Adrenal gland (tissue), 12 donors: ENCODE measurements around the gene MBNL1. TPM values are rescaled to one million over a fixed set of nuclear protein-coding genes. Genes with fewer than 3 reads are reported as not detected.

ENCODE experiments used
- DNase-seq, 7 donors: peaks; one replicate each; pipeline ENCODE4 v3.0.0-alpha.2; 2019 to 2020
- H3K27ac ChIP-seq, 5 donors: fragments of 200-600 bp; sonication (generic) in 4 of 5; 1 replicate in 3 of 5; 2 replicates in 2 of 5; pipeline versions ENCODE4 v1.5.1 to v1.8.0; 2016 to 2020; ENCODE audit warnings: mild to moderate bottlenecking in 1 of 5
- H3K27me3 ChIP-seq: fragments of 200-600 bp; 2 replicates; pipeline ENCODE4 v1.8.0; 2021
- H3K36me3 ChIP-seq, 2 donors: fragments of 200-600 bp; replicated peaks in 1 of 2; 1 replicate in 1 of 2; 2 replicates in 1 of 2; pipeline versions ENCODE4 v1.5.1 to v1.8.0; 2018 to 2022
- H3K4me1 ChIP-seq, 2 donors: fragments of 200-600 bp; replicated peaks in 1 of 2; 1 replicate in 1 of 2; 2 replicates in 1 of 2; pipeline versions ENCODE4 v1.5.1 to v1.8.0; 2018 to 2021
- H3K4me3 ChIP-seq, 4 donors: fragments of 200-600 bp; sonication (generic) in 3 of 4; one replicate each; pipeline ENCODE4 v1.5.1; 2016 to 2018
- H3K9me3 ChIP-seq, 3 donors: fragments of 200-600 bp; sonication (generic) in 1 of 3; replicated peaks in 1 of 3; 1 replicate in 2 of 3; 2 replicates in 1 of 3; pipeline versions ENCODE4 v1.5.1 to v1.8.0; 2016 to 2021
- CTCF ChIP-seq, 6 experiments: fragments of 450-650 bp in 4 of 6; fragments of 200-600 bp in 2 of 6; sonication (generic) in 1 of 6; IDR thresholded peaks; 1 replicate in 5 of 6; 2 replicates in 1 of 6; pipeline versions ENCODE4 v1.5.1 to v1.8.0; 2016 to 2021; ENCODE audit warnings: antibody characterized with exemption in 6 of 6, mild to moderate bottlenecking in 2 of 6, moderate library complexity in 1 of 6
- POLR2A ChIP-seq, 2 donors: fragments of 450-650 bp; IDR thresholded peaks; one replicate each; pipeline ENCODE4 v1.6.1; 2017; ENCODE audit warnings: antibody characterized with exemption in 2 of 2, mild to moderate bottlenecking in 2 of 2, moderate library complexity in 1 of 2
- WGBS, 4 donors: extraction: QIAGEN DNeasy Blood & Tissue Kit in 2 of 4; methylation state at CpG; one replicate each; pipeline versions ENCODE4 v1.1.5 to v1.1.7; 2013 to 2017; 5-methylcytosine and 5-hydroxymethylcytosine counted together
- intact Hi-C, 2 donors: fragments of 100-400 bp; cut with DNase I; formaldehyde crosslinking; loops; one replicate each; pipeline versions ENCODE4 v1.14.1 to v1.15.0; 2022 to 2023
- polyA plus RNA-seq, 3 donors: library from polyadenylated mRNA; stranded (reverse); fragments of 200-250 nt in 2 of 3; fragments of 350-450 nt in 1 of 3; fragmentation: Illumina TruSeq in 1 of 3; extraction: RNeasy Lipid Tissue Mini Kit (QIAGEN cat#74804) in 1 of 3; gene quantifications; one replicate each; pipeline ENCODE4 v1.2.3, GENCODE V29; 2013 to 2014
- total RNA-seq, 9 donors: library from RNA; depleted of rRNA in 4 of 9; stranded (reverse); fragments of >200 nt in 4 of 9; fragments of 120-200 nt in 1 of 9; fragmentation: NEBNext Ultra II Directional in 1 of 9; extraction: Animal tissue kit (Norgen Biotek cat#: 25700) in 1 of 9; gene quantifications; one replicate each; pipeline versions ENCODE4 v1.1.0 to v1.2.4, GENCODE V29; 2013 to 2023
- donor health status: healthy with polysubstance abuse.
- donor health status: Bipolar disorder and iron deficiency.
- donor health status: DM: yes; HTN: yes; CAD: no.
- donor health status: DM: no; HTN: no; CAD: no.
- donor health status: DM: no; HTN: no; CAD: no.
- donor health status: DM: yes; HTN: yes; CAD: no.

The MBNL1 gene
- total and polyA plus RNA-seq, 12 donors: 30.6 to 252 (median 122) TPM

GRCh38 chr3:152319256-152319655 lies 50.5 kb downstream of the MBNL1 start:
- H3K4me1 ChIP-seq: peaks cover 0 to 77% of the 10 kb centered on the region in 2 donors
- no peak overlapping the region for H3K4me3 ChIP-seq
- H3K9me3 ChIP-seq: no peaks in the 10 kb centered on the region
- no peaks in the 10 kb centered on the region for H3K36me3 ChIP-seq
- 89 to 95% (median 94%) methylated on average over 2 of the region's 2 CpGs for WGBS, 4 donors
- no peak for DNase-seq
- no peak overlapping the region for H3K27ac ChIP-seq
- intact Hi-C loops: no loop called here
- H3K27me3 ChIP-seq: no peaks in the 10 kb centered on the region
- TF ChIP-seq POLR2A (IDR thresholded peaks at IDR 0.05) (no peak), CTCF (IDR thresholded peaks at IDR 0.05) (no peak)

GRCh38 chr3:152319831-152320617 lies 51.3 kb downstream of the MBNL1 start:
- WGBS, 4 donors: 74 to 78% (median 77%) methylated on average over 3 of the region's 3 CpGs
- Histone ChIP-seq H3K27ac (peak overlapping the region in 1 of 5 donors; percentile 26), H3K4me1 (peaks cover 0 to 77% of the 10 kb centered on the region in 2 donors), H3K36me3 (no peaks in the 10 kb centered on the region), H3K27me3 (no peaks in the 10 kb centered on the region), H3K9me3 (no peaks in the 10 kb centered on the region), H3K4me3 (no peak overlapping the region)
- DNase-seq: no peak
- intact Hi-C loops: no loop called here
- TF ChIP-seq CTCF (IDR thresholded peaks at IDR 0.05): no peak
- no peak for TF ChIP-seq POLR2A (IDR thresholded peaks at IDR 0.05)

- no peaks in the 10 kb centered on the region for H3K36me3 ChIP-seq
- peaks cover 0 to 66% of the 10 kb centered on the region in 2 donors for H3K4me1 ChIP-seq
- H3K27ac ChIP-seq: peak overlapping the region in 1 of 5 donors; percentile 15
- DNase-seq: no peak
- H3K27me3 ChIP-seq: no peaks in the 10 kb centered on the region
- no peaks in the 10 kb centered on the region for H3K9me3 ChIP-seq
- H3K4me3 ChIP-seq: no peak overlapping the region
- WGBS, 4 donors: 74 to 79% (median 76%) methylated on average over 2 of the region's 2 CpGs
- intact Hi-C loops: no loop called here
- TF ChIP-seq POLR2A (IDR thresholded peaks at IDR 0.05): no peak
- TF ChIP-seq CTCF (IDR thresholded peaks at IDR 0.05): no peak
These were observed 52.6 kb downstream of the MBNL1 start for GRCh38 chr3:152321200-152321954.

- H3K27me3 ChIP-seq: no peaks in the 10 kb centered on the region
- no peak for DNase-seq
- no peak overlapping the region for H3K27ac ChIP-seq
- 86 to 95% (median 91%) methylated on average over 2 of the region's 2 CpGs for whole genome bisulfite sequencing, 4 donors
- intact Hi-C loops: no loop called here
- H3K36me3 ChIP-seq: no peaks in the 10 kb centered on the region
- H3K4me3 ChIP-seq: no peak overlapping the region
- TF ChIP-seq POLR2A (IDR thresholded peaks at IDR 0.05): no peak
- TF ChIP-seq CTCF (IDR thresholded peaks at IDR 0.05): no peak
- no peaks in the 10 kb centered on the region for H3K9me3 ChIP-seq
- H3K4me1 ChIP-seq: peaks cover 0 to 70% of the 10 kb centered on the region in 2 donors
These were observed 53.2 kb downstream of the MBNL1 start for GRCh38 chr3:152321955-152322377.
